ENCODE measurements around the gene ITFG1. TPM values are rescaled to one million over a fixed set of nuclear protein-coding genes. Genes with fewer than 3 reads are reported as not detected.

Gene ITFG1
- total and polyA plus RNA-seq, 2 of the 13 experiments (the other 11 are each of a cell fraction or from before 2014, with no cell fraction given): 74.5 to 150 TPM

- TF ChIP-seq ARID5B (CRISPR knock-in tag; IDR thresholded peaks at IDR 0.05) (peak; percentile 98), KMT2A (CRISPR knock-in tag; IDR thresholded peaks at IDR 0.05) (0 out of 2 replicates have a peak, but pooled peaks have one; percentile 44), ARID4A (CRISPR knock-in tag; IDR thresholded peaks at IDR 0.05; ENCODE audit: borderline replicate concordance) (peak; percentile 27; the same call in 1 of the 2 replicates), MEIS2 (CRISPR knock-in tag; IDR thresholded peaks at IDR 0.05) (peak; percentile 48; the same call in 1 of the 2 replicates), KDM6A (CRISPR knock-in tag; IDR thresholded peaks at IDR 0.05; ENCODE audit: low read depth) (0 out of 2 replicates have a peak, but pooled peaks have one; percentile 53), ZNF276 (CRISPR knock-in tag; IDR thresholded peaks at IDR 0.05; ENCODE audit: low read depth) (no peak), NONO (IDR thresholded peaks at IDR 0.05) (no peak), NONO (CRISPR knock-in tag; conservative IDR thresholded peaks at IDR 0.05) (no peak), KAT8 (CRISPR knock-in tag; IDR thresholded peaks at IDR 0.05) (0 out of 2 replicates have a peak, but pooled peaks have one; percentile 51)
- TF ChIP-seq, protein P1, sequence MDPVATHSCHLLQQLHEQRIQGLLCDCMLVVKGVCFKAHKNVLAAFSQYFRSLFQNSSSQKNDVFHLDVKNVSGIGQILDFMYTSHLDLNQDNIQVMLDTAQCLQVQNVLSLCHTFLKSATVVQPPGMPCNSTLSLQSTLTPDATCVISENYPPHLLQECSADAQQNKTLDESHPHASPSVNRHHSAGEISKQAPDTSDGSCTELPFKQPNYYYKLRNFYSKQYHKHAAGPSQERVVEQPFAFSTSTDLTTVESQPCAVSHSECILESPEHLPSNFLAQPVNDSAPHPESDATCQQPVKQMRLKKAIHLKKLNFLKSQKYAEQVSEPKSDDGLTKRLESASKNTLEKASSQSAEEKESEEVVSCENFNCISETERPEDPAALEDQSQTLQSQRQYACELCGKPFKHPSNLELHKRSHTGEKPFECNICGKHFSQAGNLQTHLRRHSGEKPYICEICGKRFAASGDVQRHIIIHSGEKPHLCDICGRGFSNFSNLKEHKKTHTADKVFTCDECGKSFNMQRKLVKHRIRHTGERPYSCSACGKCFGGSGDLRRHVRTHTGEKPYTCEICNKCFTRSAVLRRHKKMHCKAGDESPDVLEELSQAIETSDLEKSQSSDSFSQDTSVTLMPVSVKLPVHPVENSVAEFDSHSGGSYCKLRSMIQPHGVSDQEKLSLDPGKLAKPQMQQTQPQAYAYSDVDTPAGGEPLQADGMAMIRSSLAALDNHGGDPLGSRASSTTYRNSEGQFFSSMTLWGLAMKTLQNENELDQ (CRISPR knock-in tag; IDR thresholded peaks at IDR 0.05; ENCODE audit: borderline replicate concordance): no peak
- TF ChIP-seq, protein P2, sequence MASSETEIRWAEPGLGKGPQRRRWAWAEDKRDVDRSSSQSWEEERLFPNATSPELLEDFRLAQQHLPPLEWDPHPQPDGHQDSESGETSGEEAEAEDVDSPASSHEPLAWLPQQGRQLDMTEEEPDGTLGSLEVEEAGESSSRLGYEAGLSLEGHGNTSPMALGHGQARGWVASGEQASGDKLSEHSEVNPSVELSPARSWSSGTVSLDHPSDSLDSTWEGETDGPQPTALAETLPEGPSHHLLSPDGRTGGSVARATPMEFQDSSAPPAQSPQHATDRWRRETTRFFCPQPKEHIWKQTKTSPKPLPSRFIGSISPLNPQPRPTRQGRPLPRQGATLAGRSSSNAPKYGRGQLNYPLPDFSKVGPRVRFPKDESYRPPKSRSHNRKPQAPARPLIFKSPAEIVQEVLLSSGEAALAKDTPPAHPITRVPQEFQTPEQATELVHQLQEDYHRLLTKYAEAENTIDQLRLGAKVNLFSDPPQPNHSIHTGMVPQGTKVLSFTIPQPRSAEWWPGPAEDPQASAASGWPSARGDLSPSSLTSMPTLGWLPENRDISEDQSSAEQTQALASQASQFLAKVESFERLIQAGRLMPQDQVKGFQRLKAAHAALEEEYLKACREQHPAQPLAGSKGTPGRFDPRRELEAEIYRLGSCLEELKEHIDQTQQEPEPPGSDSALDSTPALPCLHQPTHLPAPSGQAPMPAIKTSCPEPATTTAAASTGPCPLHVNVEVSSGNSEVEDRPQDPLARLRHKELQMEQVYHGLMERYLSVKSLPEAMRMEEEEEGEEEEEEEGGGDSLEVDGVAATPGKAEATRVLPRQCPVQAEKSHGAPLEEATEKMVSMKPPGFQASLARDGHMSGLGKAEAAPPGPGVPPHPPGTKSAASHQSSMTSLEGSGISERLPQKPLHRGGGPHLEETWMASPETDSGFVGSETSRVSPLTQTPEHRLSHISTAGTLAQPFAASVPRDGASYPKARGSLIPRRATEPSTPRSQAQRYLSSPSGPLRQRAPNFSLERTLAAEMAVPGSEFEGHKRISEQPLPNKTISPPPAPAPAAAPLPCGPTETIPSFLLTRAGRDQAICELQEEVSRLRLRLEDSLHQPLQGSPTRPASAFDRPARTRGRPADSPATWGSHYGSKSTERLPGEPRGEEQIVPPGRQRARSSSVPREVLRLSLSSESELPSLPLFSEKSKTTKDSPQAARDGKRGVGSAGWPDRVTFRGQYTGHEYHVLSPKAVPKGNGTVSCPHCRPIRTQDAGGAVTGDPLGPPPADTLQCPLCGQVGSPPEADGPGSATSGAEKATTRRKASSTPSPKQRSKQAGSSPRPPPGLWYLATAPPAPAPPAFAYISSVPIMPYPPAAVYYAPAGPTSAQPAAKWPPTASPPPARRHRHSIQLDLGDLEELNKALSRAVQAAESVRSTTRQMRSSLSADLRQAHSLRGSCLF (CRISPR knock-in tag; IDR thresholded peaks at IDR 0.05; ENCODE audit: borderline replicate concordance): no peak
Observed at GRCh38 chr16:47475786-47476185, 14.9 kb upstream of the ITFG1 start (continued).

Data from HepG2 (cell line).